IPS-NIHi11 (cell line): ENCODE data around the gene MAPT.
A peak's percentile ranks its signal among the peaks of the same experiment; 100 is the strongest.
"Not testable (repeated sequence)": the region's sequence is repeated elsewhere in the genome, so short reads cannot be mapped to it uniquely, and the experiment has no call there.

ENCODE experiments used
- DNase-seq: peaks from one replicate; pipeline ENCODE4 v3.0.0; 2012; ENCODE audit warnings: mixed read lengths, low spot score

Gene MAPT

DNA sequence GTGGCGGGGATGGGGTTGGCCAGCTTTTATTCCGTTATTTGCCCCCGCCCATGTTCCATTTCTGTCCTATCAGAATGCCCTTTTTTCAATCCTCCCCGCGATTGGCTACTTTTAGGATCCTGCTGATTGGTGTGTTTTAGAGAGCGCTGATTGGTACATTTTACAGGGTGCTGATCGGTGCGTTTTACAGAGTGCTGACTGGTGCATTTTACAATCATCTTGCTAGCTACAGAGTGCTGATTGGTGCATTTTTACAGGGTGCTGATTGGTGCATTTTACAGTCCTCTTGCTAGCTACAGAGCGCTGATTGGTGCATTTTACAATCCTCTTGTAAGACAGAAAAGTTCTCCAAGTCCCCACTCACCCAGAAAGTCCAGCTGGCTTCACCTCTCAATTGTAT, 32.2 kb upstream of the MAPT start:
- not testable (repeated sequence) for DNase-seq

DNA sequence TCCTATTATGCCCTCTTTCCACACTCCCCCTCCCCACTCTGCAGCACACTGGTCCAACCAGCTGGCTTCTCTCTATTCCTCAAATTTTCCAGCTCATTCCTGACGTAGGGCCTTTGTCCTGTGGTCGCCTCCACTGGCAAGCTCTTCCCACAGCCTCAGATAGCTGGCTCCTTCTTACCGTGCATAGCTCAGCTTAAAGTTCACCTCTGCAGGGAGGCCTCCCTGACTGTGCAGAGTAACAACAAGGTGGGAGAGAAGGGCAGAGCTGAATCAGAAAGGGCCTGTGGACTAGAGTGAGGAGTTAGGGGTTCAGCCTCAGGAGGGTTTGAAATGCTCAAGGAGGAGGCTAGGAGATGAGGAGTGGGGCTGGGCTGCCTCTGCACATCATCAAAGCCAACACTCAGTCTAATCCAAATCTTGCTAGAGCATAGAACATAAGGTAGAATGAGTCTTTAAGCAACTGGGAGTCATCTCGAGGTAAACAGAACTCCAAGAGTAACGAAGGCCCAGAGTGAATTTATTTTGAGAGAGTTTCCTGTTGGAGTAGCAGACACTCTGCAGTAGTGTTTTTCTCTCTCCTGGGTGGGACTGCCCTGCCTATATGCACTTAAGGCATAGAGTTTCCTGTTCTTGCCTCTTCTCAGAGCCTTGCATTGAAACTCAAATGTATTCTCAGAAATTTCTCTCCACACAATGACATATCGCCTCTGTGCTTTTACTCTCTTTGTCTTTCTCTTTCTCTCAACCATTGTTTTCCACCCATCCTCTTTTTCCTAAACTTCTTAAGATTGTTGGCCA, 30.3 kb upstream of the MAPT start:
- no peak for DNase-seq

DNA sequence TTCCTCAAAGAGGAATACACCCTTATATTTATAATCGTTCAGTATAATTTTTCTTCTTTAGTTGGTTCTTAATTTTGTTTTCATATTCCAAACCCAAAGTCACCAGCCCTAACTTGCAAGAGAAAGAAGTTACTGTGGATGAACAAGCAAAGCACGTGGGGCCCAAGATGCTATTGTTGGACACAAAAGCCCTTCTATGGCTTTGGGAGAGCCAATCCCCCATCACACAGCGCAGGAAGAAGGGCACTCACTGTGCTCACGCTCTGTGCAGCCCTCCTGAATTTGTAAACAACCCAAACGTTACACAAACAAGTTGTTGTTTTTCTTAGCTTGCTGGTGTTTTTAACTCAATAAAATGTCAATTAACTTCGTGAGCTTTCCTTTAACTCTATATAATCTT, 27.2 kb upstream of the MAPT start:
- DNase-seq, result no peak

DNA sequence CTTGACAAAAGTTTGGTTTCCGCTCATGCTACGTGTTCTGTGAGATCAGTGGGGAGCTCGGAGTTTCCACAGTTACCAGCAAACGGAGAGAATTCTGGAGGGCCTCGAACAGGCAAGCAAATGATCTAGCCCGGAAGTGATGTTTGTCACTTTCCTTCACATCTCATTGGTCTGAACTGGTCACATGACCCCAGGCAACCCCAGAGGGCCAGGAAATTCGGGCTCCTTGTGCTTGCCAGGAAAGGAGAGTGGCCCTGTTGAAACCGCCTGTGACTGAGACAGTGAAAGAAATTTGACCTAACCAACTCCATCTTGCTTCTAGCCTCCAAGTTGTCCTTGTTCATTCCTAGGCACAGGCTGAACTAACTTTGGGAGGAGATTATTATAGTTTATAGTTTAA, 26.7 kb upstream of the MAPT start:
- peak; percentile 56 for DNase-seq

DNA sequence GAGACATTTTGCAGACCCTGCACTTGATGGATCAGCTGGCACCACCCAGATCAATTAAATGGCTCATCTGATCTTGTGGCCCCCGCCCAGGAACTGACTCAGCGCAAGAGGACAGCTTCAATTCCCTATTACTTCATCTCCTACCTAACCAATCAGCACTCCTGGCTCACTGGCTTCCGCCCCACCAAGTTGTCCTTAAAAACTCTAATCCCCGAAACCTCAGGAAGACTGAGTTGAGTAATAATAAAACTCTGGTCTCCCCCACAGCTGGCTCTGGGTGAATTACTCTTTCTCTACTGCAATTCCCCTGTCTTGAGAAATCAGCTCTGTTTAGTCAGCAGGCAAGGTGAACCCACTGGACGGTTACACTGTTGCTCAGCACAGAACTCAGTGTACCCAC, 26.1 kb upstream of the MAPT start:
- DNase-seq, result no peak

DNA sequence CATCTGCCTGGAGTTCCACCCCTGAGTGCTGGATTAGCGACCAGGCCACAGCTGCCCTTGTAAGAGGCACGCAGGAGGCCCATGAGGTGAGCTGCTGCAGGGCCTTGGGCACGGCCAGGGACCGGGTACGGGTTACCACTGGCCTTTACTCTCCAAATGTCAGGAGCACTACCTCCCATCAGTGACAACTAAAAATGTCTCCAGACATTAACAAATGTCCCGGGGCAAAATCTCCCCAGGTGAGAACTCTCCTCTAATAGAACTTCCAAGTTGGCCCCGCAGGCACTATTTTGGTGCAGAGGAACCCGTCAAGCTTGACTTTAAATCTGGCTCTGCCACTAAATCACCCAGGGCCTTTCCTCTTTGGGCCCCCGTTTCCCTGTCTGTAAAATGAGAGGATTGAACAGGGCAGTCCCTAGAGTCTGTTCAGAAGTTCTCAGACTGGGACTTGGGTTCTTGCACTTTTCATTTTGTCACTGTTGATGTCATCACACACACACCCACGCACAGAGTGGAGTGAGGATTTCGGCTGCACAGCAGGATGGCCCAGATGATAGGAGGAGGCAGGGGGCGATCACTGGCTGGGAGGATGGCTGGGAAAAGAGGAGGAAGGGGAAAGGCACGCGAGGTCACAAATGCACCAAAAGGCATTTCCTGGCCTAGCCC, 24.5 kb upstream of the MAPT start:
- DNase-seq, result no peak

DNA sequence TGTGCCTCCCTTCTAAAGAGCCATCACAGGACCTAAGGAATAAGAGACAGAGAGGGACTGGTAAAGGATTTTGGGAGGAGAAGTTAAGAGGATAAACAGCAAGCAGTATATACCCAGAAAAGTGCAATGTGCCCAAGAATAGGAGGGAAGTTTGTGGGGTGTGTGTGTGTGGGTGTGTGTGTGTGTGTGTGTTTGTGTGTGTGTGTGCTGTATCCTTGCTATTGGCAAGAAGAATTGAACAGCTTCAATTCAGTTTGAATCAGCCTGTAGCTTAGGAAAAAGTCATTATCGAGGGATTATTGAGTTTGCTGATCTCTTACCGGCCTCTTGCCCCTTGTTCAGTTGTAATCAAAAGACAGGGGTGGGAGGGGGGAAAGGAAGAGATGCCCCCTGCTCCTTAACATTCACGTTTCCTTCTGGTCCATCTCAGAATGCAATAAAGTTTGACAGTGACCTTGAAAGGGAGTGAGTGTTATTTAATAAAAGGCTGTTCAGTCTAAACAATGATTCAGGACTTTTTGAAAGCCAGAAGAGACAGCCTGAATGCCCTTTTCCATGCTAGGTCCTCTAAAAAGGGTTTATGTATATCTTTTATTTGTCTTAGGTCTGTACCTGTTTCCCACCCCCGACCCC, 23.9 kb upstream of the MAPT start:
- no peak for DNase-seq

DNA sequence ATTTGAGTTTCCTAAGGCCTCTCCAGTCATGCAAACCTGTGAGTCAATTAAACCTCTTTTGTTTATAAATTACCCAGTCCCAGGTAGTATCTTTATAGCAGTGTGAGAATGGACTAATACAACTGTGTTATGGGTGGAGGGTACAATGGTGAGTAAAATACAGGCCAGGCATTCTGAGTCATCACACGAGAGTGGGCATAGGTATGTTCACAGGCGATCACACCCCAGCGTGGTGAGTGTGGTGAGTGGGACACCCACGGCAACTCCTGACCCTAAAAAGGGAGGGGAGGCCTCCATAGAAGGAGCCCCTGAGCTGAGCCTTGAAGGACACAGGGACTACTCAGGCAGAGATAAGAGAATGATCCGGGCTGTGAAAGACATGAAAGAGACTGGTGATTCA, 22.6 kb upstream of the MAPT start:
- no peak for DNase-seq

DNA sequence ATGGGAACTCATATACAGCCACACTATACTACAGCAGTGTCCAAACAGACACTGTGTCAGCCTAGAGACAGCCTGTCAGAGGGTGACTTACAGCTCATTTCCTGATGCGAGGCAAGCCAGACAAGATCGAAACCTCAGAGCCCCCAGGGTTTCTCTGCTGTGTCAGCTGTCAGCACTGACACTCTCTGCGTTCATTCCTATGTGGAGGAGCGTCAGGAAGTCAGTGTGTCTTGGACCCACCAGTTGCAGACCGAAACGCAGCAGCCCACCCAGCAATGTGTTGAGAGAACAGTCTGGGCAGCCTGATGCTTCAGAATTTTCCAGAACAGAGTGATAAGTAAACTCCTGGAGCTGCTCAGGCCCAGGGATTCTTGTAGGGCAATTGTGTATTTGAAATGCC, 20.6 kb upstream of the MAPT start:
- no peak for DNase-seq

DNA sequence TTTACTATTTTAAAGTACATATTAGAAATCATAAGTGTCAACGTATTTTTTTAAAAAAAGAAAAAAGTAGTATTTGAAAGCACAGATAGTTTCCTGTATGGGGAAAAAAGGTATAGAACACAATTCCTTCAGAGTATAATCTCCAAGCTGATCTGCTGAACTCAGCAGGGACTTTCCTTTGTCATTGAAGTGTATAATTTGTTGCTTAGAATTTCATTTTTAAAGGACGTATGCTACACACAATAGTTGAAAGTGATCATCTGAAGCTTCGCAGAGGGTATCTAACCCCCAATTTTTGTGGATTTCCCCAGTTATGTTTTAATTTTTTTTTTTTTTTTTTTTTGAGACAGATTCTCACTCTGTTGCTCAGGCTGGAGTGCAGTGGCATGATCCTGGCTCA, 20.2 kb upstream of the MAPT start:
- DNase-seq, result no peak

DNA sequence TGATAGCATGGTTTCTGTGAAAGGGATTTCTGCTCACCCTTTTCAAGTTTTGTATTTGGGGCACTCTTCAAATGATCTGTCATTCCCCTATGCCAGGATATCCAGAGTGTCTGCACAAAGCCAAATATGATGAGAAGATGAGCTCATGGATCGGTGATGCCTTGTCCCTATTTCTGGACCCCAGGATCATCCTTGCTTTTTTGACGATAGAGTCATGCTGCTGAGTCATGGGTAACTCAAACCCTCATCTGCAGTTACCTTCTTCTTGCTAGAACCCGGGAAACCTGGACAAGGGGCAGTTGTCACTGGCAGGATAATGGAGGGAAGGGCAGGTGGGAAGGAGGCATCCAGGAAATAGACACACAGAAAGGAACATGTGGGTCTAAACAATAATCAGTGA, 17.8 kb upstream of the MAPT start:
- no peak for DNase-seq

DNA sequence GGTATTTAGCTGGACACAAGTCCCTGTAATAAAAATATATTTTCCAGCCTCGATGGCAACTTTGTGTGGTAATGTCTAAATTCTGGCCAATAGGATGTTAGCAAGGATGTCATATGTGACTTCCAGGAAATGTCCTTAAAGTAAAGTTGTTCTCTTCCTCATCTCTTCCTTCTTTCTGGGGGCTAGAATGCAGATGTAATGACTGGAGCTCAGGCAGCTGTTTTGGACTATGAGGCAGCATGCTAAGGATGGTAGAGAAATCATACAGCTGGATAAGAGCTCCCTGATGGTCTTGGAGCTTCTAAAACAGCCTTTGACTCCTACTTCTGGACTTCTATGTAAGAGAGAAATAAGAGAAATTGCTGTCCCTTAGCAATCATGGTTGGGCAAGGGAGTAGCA, 16.9 kb upstream of the MAPT start:
- DNase-seq, result no peak

DNA sequence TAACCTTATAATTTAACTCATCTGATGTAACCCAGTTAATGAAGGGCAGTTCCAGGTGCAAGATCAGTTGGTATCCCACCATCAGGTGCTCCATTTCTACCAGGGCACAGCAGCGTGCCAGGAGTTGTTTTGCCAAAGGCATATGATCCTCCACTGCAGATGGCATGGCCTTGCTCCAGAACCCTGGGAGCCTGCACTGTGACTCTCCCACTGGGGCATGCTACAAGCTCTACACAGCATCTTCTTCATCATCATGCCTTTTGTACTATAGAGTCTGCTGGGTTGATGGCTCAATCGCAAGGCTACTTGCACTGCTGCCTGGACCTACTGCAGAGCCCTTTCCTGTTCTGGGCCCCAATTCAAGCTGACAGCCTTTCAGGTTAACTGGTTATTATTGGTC, 11.3 kb upstream of the MAPT start:
- no peak for DNase-seq

DNA sequence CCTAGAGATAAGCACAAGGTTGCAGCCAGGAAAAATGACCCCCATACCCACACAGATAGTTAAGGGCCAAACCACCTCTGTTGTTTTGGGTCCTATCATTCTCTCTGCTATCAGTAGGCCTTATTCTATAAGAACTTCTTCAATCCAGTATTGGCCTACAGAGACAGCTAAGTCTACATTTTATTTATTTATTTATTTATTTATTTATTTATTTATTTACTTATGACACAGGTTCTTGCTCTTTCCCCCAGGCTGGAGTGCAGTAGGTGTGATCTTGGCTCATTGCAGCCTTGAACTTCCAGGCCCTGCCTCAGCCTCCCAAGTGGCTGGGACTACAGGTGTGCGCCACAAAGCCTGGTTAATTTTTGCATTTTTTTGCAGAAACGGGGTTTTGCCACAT, 7.5 kb upstream of the MAPT start:
- DNase-seq, result no peak

DNA sequence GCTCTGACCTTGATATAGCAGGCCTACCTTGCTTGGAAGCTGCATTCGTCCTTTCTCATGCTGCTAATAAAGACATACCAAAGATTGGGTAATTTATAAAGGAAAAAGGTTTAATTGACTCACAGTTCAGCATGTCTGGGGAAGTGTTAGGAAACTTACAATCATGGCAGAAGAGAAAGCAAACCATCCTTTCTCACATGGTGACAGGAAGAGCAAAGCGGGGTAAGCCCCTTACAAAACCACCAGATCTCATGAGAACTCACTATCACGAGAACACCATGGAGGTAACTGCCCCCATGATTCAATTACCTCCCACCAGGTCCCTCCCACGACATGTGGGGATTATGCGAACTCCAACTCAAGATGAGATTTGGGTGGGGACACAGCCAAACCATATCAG, 6.0 kb upstream of the MAPT start:
- DNase-seq, result no peak

DNA sequence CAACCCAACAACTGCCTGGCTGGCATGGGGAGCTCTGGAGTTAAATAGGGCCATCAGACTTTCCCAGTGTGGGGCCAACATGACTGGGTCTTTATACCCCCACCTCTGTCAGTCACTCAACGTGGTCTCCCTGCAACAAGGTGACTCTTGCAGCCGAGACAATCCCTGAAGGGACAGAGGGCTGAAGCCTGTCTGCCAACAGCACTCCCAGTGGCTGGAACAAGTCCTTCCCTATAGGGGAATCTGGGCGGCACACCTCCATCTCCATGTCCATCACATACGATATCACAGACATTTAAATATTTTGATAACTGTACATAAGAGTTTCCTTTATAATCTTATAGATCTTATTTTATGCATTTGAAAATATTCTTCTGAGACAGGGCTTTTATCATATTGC, 4.8 kb upstream of the MAPT start:
- peak; percentile 49 for DNase-seq

DNA sequence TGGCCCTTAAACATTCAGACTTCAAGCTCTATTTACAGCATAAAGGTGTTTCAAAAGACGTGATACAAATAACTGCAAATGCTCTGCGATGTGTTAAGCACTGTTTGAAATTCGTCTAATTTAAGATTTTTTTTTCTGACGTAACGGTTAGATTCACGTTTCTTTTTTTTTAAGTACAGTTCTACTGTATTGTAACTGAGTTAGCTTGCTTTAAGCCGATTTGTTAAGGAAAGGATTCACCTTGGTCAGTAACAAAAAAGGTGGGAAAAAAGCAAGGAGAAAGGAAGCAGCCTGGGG, 681 bp upstream of the MAPT start:
- DNase-seq, result no peak

DNA sequence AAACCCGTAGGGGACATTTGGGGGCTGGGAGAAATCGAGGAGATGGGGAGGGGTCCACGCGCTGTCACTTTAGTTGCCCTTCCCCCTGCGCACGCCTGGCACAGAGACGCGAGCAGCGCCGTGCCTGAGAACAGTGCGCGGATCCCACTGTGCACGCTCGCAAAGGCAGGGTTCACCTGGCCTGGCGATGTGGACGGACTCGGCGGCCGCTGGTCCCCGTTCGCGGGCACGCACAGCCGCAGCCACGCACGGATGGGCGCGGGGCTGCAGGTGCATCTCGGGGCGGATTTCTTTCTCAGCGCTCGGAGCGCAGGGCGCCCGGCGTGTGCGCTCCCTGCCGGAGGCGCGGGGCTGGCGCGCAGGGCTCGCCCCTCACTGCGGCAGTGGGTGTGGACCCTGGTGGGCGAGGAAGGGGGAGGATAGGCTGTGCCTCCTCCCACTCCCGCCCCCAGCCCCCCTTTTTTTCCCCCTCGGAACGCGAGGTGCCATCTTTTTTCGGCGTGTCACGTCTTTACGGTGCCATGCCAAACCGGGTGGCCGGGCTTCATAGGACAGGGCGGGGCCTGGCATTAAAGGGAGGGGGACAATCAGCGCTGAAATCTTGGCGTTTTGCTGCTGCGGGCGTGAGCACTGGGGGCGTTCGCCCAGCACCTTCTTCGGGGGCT, 1.1 kb downstream of the MAPT start:
- DNase-seq, result peak; percentile 56

DNA sequence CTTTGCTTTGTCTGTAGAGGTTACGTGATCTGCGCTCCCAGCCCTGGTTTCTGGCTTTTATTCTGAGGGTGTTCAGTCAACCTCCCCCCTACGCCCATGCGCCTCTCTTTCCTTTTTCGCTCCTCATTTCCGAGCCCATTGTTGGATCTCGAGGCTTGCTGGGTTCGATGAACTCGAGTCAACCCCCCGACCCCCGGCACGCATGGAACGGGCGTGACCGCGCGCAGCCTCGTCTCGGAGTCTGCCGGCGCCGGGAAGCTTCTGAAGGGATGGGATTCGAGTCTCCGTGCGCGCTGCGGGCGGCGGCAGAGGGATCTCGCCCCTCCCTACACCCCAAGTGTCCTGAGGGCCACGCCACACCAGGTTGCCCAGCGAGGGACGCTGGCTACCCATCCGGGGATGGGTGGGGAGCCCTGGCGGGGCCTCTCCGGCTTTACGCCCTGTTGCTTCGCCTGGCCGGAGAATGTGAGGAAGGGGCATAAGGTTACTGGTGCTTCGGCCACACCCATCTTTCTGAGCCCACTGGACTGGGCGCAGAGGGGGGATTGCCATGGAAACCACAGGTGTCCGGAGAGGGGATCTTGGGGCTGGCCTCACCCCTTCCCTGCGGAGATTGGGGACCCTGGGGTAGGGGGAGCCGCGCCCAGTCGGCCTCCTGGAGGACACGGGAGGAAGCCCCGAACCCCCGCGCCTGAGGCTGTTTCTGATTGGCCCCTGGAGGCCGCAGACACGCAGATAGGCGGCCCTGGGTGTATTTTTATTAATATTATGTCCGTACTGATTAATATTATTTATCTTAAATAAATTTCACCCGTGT, 1.8 kb downstream of the MAPT start:
- DNase-seq, result no peak

DNA sequence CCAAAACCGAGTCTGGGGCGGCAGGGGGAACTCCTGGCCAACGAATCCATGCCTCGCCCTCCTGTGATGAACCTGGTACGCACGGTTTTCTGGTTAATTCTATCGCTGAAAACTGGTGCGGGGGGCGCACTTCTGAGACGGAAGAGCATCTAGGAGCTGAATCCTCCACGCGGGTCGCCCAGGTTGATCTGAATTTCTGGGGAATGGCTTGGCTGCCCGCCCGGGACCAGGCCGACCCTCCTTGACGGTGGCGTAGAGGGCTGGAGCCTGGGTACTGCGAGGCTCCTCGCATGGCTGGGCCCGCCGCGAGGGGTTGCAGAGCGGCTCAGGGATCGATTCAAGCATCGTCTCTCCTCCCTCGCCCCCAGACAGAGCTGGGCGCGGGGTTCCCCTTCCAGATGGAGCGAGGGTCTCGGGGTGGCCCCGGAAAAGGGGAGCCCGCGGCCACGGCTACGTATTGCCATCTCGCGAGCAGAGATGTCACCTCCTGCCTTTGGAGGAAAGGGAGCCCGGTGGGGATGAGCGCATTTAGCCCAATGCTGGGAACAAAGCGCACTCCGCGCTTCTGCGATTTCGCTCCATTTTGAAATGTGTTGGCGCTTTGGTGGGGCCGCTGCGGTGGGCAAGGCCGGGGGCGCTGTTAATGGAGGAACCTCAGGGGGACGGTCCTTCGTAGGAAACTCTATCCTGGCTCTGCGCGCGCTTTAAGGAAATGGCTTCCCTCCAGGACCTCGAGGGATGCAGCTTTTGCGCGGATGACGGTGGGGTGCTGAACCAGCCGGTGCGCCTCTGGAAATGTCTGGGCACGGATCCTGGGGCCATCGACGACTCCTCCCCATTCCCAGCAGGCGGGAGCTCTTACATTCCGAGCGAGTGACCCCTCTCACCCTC, 2.7 kb downstream of the MAPT start:
- peak; percentile 47 for DNase-seq

DNA sequence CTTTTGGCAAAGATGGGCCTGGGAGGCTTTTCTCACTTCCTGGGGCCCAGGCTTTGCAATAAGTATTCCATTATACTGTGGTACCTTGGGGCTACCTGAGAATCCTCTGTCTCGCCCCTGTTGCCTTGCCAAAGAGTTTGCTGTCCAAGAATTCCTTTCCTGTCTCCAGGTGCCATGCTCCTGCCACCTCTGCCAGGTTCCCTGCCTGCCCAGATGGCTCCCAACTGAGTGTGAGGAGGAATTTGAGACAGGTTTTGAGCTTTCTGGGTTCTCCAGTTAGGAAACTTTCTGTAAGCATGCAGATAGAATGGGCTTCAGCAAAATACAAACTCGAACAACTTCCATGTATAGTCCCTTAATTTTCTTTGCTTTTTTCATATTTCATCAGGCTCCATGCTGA, 5.8 kb downstream of the MAPT start:
- DNase-seq, result no peak
